Heart right ventricle (tissue), 16 donors: Measurements from ENCODE around the gene ROMO1. TPM values are rescaled to one million over a fixed set of nuclear protein-coding genes. Genes with fewer than 3 reads are reported as not detected.

Source experiments
- ATAC-seq, 8 donors: fragments of 200-7000 bp; cut with Tn5 transposase; one replicate each; pipeline ENCODE4 v1.9.1; 2020; ENCODE audit warnings: mild to moderate bottlenecking in 8 of 8, moderate library complexity in 8 of 8, moderate number of reproducible peaks in 1 of 8
- DNase-seq, 2 donors: peaks; one replicate each; pipeline ENCODE4 v3.0.0-alpha.2; 2020
- H3K27ac ChIP-seq, 10 donors: fragments of 200-600 bp; sonication (generic) in 2 of 10; one replicate each; pipeline versions ENCODE4 v1.5.0 to v1.8.0; 2020 to 2022; ENCODE audit warnings: mild to moderate bottlenecking in 3 of 10
- H3K27me3 ChIP-seq, 7 donors: fragments of 200-600 bp; one replicate each; pipeline ENCODE4 v1.8.0; 2021 to 2022; ENCODE audit warnings: mild to moderate bottlenecking in 2 of 7
- H3K36me3 ChIP-seq, 9 donors: fragments of 200-600 bp; sonication (generic) in 1 of 9; one replicate each; pipeline versions ENCODE4 v1.5.0 to v1.8.0; 2020 to 2022; ENCODE audit warnings: mild to moderate bottlenecking in 2 of 9
- H3K4me1 ChIP-seq, 9 donors: fragments of 200-600 bp; sonication (generic) in 1 of 9; one replicate each; pipeline versions ENCODE4 v1.5.0 to v1.8.0; 2020 to 2022; ENCODE audit warnings: mild to moderate bottlenecking in 4 of 9
- H3K4me3 ChIP-seq, 10 donors: fragments of 200-600 bp; sonication (generic) in 2 of 10; one replicate each; pipeline versions ENCODE4 v1.5.0 to v1.8.0; 2020 to 2022; ENCODE audit warnings: mild to moderate bottlenecking in 7 of 10, moderate library complexity in 2 of 10
- H3K9me3 ChIP-seq, 11 donors: fragments of 200-600 bp in 10 of 11; sonication (generic) in 2 of 11; one replicate each; pipeline versions ENCODE4 v1.5.0 to v1.8.0; 2013 to 2022; ENCODE audit warnings: mild to moderate bottlenecking in 2 of 11, control low read depth in 1 of 11, moderate library complexity in 1 of 11
- WGBS, 2 donors: extraction: QIAGEN DNeasy Blood & Tissue Kit; methylation state at CpG; one replicate each; pipeline ENCODE4 v1.1.7; 2013; ENCODE audit warnings: inconsistent platforms in 1 of 2; 5-methylcytosine and 5-hydroxymethylcytosine counted together
- intact Hi-C, 10 donors: fragments of 100-400 bp; cut with DNase I; formaldehyde crosslinking; loops; one replicate each; pipeline versions ENCODE4 v1.11.1 to v1.14.2; 2022
- polyA plus RNA-seq, 2 donors: library from polyadenylated mRNA; stranded (reverse); fragments of 200-250 nt; gene quantifications; one replicate each; pipeline ENCODE4 v1.2.3, GENCODE V29; 2013
- total RNA-seq, 10 donors: library from RNA; stranded (reverse); fragmentation: NEBNext Ultra II Directional in 3 of 10; extraction: Animal tissue kit (Norgen Biotek cat#: 25700) in 3 of 10; gene quantifications; one replicate each; pipeline versions ENCODE4 v1.2.1 to v1.2.4, GENCODE V29; 2021 to 2023
- TF ChIP-seq, protein P1 (sequence below), 9 donors: fragments of 200-600 bp; sonication (generic) in 2 of 9; IDR thresholded peaks; one replicate each; pipeline versions ENCODE4 v1.5.0 to v1.8.0; 2021 to 2022; ENCODE audit warnings: antibody characterized with exemption in 9 of 9, mild to moderate bottlenecking in 5 of 9, moderate library complexity in 1 of 9
- donor health status: Arrhythmogenic right ventricular cardiomyopathy.
- donor health status: ischemic (EF 13 %, LVEDD 7.1; RV severe dilation, severe dysfunction).
- donor health status: healthy with polysubstance abuse.
- donor health status: DM: no; HTN: yes; CAD: no.
- donor health status: DM: no; HTN: no; CAD: no.
- donor health status: ischemic (EF 25% LVEDD 6.9; RV normal size, moderate dysfunction).
- donor health status: ischemic (EF 25% LVEDD 5.7; RV mildly dilated, moderate dysfunction).
- donor health status: healthy.
- donor health status: DM: yes; HTN: yes; CAD: no.
- donor health status: Ischemic cardiomyopathy.
- donor health status: ischemic (EF 35%, LVEDD 5.7; RV mildly dilated, moderate dysfunction).
- donor health status: nonischemic (EF 11% LVEDD 7.7; RV severe dilation, severe dysfunction).
- donor health status: DM: yes; HTN: yes; CAD: no.
- donor health status: PGD.
- donor health status: ischemic (EF 29% LVEDD 5.4; RV normal size, mild dysfunction).
- donor health status: nonischemic (EF 23%, LVEDD 6.1; RV moderate dilation, normal function).

Gene ROMO1
- total and polyA plus RNA-seq, 12 donors = 128 to 734 (median 161) TPM

DNA sequence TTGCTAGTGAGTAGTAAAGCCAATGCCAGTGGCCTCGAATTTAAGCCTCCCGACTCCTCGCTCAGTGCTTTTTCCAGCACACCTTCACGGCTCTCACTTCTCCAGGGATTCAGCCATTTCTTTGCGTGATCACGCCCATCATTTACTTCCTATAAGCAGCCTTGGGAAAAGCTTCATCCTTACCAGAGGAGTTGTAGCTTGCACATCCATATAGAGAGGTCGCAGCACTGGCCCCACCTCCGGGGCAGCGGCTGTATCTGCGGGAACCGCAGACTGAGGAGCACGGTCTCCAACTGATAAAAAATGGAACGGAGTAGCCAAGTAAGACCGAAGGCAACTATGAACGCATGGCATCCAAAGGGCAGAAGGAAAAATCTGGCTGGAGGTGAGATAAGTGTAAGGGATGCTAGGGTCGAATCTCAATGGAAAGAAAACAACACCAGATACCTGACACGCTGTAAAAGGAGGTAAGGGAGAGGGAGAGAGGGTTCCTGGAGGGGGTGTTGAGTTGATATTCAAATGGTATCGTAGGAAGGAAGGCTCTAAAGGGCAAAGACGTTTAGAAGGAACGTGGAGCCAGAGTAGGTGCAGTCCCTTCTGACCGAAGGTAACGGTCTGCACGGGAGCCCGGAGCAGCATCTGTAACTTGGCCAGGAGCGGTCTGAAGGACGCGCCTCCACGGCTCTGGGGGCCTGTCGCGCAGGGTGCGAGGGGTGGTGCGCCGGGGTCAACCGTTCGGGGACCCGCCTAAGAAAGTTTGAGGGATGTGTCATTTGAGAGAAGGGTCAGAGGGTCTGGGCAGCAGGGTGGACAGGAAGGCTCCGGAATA, 693 bp upstream of the ROMO1 start:
- DNase-seq (no peak), ATAC-seq (peak in 7 of 8 donors; percentile 27 to 69 (median 45))
- H3K4me3 ChIP-seq = peak overlapping the region; percentile 64 to 99 (median 90)
- intact Hi-C loops = loop anchor here in 4 of 10 donors (5.0 to 10.0 kb wide), 6 partner anchors 34 to 234 kb away; partner anchors contain the start of gene SPAG4 (in 1 of the 4)
- no peaks in the 10 kb centered on the region for H3K9me3 ChIP-seq
- H3K4me1 ChIP-seq = peaks cover 5 to 33% (median 22%) of the 10 kb centered on the region in 9 donors
- peaks cover 0 to 67% (median 29%) of the 10 kb centered on the region in 9 donors for H3K36me3 ChIP-seq
- 5 to 6% methylated on average over 37 of the region's 37 CpGs for WGBS, 2 donors
- peak overlapping the region; percentile 76 to 95 (median 90) for H3K27ac ChIP-seq
- no peaks in the 10 kb centered on the region for H3K27me3 ChIP-seq
- TF ChIP-seq, protein P1, sequence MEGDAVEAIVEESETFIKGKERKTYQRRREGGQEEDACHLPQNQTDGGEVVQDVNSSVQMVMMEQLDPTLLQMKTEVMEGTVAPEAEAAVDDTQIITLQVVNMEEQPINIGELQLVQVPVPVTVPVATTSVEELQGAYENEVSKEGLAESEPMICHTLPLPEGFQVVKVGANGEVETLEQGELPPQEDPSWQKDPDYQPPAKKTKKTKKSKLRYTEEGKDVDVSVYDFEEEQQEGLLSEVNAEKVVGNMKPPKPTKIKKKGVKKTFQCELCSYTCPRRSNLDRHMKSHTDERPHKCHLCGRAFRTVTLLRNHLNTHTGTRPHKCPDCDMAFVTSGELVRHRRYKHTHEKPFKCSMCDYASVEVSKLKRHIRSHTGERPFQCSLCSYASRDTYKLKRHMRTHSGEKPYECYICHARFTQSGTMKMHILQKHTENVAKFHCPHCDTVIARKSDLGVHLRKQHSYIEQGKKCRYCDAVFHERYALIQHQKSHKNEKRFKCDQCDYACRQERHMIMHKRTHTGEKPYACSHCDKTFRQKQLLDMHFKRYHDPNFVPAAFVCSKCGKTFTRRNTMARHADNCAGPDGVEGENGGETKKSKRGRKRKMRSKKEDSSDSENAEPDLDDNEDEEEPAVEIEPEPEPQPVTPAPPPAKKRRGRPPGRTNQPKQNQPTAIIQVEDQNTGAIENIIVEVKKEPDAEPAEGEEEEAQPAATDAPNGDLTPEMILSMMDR (IDR thresholded peaks at IDR 0.05) = no peak

DNA sequence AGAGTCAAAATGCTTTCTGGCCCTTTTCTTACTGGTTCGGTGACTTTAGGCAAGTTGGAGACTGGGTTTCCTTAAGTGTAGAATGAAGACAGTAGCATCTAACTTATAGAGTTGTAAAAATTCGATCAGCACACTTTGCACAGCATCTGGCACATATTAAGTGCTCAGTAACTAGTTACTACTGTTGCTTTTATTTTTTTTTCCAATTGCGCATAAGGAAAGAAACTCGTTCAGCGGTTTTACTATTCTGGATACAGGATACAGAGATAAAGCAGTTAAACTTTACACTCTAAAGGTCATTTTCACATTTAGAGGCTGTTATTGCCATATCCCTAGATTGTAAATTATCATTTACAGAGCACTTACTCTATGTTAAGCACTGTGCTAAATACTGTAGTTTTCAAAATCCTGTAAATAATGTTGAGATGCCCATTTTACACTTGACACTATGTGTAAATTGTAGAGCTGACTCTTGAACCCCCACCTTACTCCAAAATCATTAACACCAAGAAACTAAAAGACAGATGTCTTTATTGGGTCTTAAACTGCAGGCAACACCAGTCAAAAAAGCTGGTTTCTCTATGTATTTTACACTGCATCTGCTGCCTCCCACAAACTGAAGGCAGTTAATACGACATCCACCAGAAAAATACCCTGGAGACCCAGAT, 886 bp downstream of the ROMO1 start:
- 25 to 26% methylated on average over 6 of the region's 6 CpGs for WGBS, 2 donors
- intact Hi-C loops = loop anchor here in 5 of 10 donors (5.0 to 10.0 kb wide), 7 partner anchors 32 to 235 kb away; partner anchors contain the start of genes RBM39 (in 1 of the 5) and SPAG4 (in 1 of the 5)
- peak overlapping the region in 9 of 10 donors; percentile 81 to 95 (median 90) for H3K27ac ChIP-seq

DNA sequence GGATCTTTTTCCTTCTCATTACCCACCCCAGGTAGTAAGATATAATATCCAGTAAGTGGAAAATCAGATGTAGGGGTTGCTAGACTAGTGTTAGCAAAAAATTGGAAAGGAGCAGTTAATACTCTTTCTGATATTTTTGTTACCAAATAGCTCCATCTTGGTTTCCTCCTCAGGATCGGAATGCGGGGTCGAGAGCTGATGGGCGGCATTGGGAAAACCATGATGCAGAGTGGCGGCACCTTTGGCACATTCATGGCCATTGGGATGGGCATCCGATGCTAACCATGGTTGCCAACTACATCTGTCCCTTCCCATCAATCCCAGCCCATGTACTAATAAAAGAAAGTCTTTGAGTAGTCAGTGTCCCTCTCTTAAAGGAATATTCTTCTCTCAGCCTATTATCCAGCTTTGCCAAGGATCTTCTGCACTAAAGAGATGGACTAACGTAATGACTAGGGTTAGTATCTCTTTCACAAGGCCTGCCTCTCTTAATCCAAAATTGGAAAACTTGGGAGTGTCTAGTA, 1.5 kb downstream of the ROMO1 start:
- H3K4me1 ChIP-seq = peaks cover 5 to 40% (median 22%) of the 10 kb centered on the region in 9 donors
- no peak for ATAC-seq

More for the DNA sequence above, 886 bp downstream of the ROMO1 start:
- Histone ChIP-seq H3K27me3 (no peaks in the 10 kb centered on the region), H3K4me1 (peaks cover 5 to 40% (median 22%) of the 10 kb centered on the region in 9 donors), H3K4me3 (peak overlapping the region; percentile 64 to 99 (median 90)), H3K36me3 (peaks cover 0 to 67% (median 38%) of the 10 kb centered on the region in 9 donors), H3K9me3 (no peaks in the 10 kb centered on the region)
- DNase-seq (no peak), ATAC-seq (no peak)
- TF ChIP-seq, protein P1 (IDR thresholded peaks at IDR 0.05) = no peak

More for the DNA sequence above, 1.5 kb downstream of the ROMO1 start:
- H3K27me3 ChIP-seq = no peaks in the 10 kb centered on the region
- H3K4me3 ChIP-seq = peak overlapping the region in 2 of 10 donors; percentile 64 to 99
- intact Hi-C loops = loop anchor here in 2 of 10 donors (5.0 to 10.0 kb wide), 2 partner anchors 42 to 236 kb away; partner anchors contain the start of gene RBM39 (in 1 of the 2)
- 91 to 92% methylated on average over 7 of the region's 7 CpGs for WGBS, 2 donors
- no peak for DNase-seq
- H3K36me3 ChIP-seq = peaks cover 0 to 67% (median 43%) of the 10 kb centered on the region in 9 donors
- H3K27ac ChIP-seq = peak overlapping the region in 2 of 10 donors; percentile 90 to 95
- TF ChIP-seq, protein P1 (IDR thresholded peaks at IDR 0.05) = no peak
- H3K9me3 ChIP-seq = no peaks in the 10 kb centered on the region
